Left hindlimb (tissue), 1 donor: Measurements from ENCODE around the gene SNRPA1.
"Not testable (repeated sequence)": the region's sequence is repeated elsewhere in the genome, so short reads cannot be mapped to it uniquely, and the experiment has no call there.

ENCODE experiments used
- DNase-seq: peaks from one replicate; pipeline ENCODE4 v3.0.0-alpha.2; 2018

The SNRPA1 gene

GRCh38 chr15:101294731-101295606 lies at the start of gene SNRPA1:
Gene SNRPA1, minus strand, starts transcription at chr15:101295248. Its CDS starts 70 bp downstream, at chr15:101295178.
- peak; percentile 98 for DNase-seq

- DNase-seq, result no peak
These were observed 47.0 kb upstream of the SNRPA1 start for GRCh38 chr15:101342056-101342455.

- DNase-seq, result no peak
These were observed 43.5 kb upstream of the SNRPA1 start for GRCh38 chr15:101338502-101339057.

- no peak for DNase-seq
These were observed 42.9 kb upstream of the SNRPA1 start for GRCh38 chr15:101337976-101338375.

- DNase-seq, result not testable (repeated sequence)
These were observed 39.1 kb upstream of the SNRPA1 start for GRCh38 chr15:101333907-101334789.

- no peak for DNase-seq
These were observed 37.0 kb upstream of the SNRPA1 start for GRCh38 chr15:101332061-101332467.

GRCh38 chr15:101329867-101330380 lies 34.9 kb upstream of the SNRPA1 start:
- no peak for DNase-seq

GRCh38 chr15:101329309-101329863 lies 34.3 kb upstream of the SNRPA1 start:
- DNase-seq, result no peak

- DNase-seq, result no peak
These were observed 33.0 kb upstream of the SNRPA1 start for GRCh38 chr15:101328001-101328400.

- DNase-seq, result no peak
These were observed 32.2 kb upstream of the SNRPA1 start for GRCh38 chr15:101327147-101327740.

- no peak for DNase-seq
These were observed 31.6 kb upstream of the SNRPA1 start for GRCh38 chr15:101326462-101327146.

- no peak for DNase-seq
These were observed 30.9 kb upstream of the SNRPA1 start for GRCh38 chr15:101326026-101326315.

GRCh38 chr15:101325263-101326025 lies 30.4 kb upstream of the SNRPA1 start:
- DNase-seq, result no peak

- DNase-seq, result no peak
These were observed 29.6 kb upstream of the SNRPA1 start for GRCh38 chr15:101324524-101325177.

GRCh38 chr15:101323793-101324523 lies 28.9 kb upstream of the SNRPA1 start:
- DNase-seq, result no peak

- DNase-seq, result no peak
These were observed 27.9 kb upstream of the SNRPA1 start for GRCh38 chr15:101322854-101323477.

- DNase-seq, result no peak
These were observed 27.1 kb upstream of the SNRPA1 start for GRCh38 chr15:101322016-101322695.

GRCh38 chr15:101320501-101321052 lies 25.5 kb upstream of the SNRPA1 start:
- DNase-seq, result no peak
